Measurements from ENCODE around the gene SYNGAP1.

- TF ChIP-seq SIX5 (IDR thresholded peaks at IDR 0.05; ENCODE audit: low read depth, low read length) (no peak), CTCF (IDR thresholded peaks at IDR 0.05; ENCODE audit: control extremely low read depth in 1 of 3, insufficient read depth in 1 of 3, low read depth in 1 of 3, low read length in 3 of 3) (no peak), POLR2AphosphoS5 (IDR thresholded peaks at IDR 0.05; ENCODE audit: low read depth, low read length) (peak; percentile 40; the same call in 1 of the 2 replicates), EZH2 (IDR thresholded peaks at IDR 0.05; ENCODE audit: low read depth, low read length, severe bottlenecking) (no peak), CEBPB (IDR thresholded peaks at IDR 0.05; ENCODE audit: low read depth, low read length) (no peak)
These were observed 31.7 kb downstream of the SYNGAP1 start for GRCh38 chr6:33451606-33452005.
